ENCODE results near the gene MYLK4.

Gene MYLK4

GRCh38 chr6:2653369-2654032 lies 97.2 kb downstream of the MYLK4 start:
- no peak for DNase-seq

GRCh38 chr6:2652611-2653010 lies 98.1 kb downstream of the MYLK4 start:
- DNase-seq: no peak

GRCh38 chr6:2651961-2652360 lies 98.8 kb downstream of the MYLK4 start:
- no peak for DNase-seq

- DNase-seq: no peak
Measured at GRCh38 chr6:2651536-2651935, 99.2 kb downstream of the MYLK4 start.

GRCh38 chr6:2646346-2646745 lies 104.4 kb downstream of the MYLK4 start:
- no peak for DNase-seq

GRCh38 chr6:2643935-2644539 lies 106.7 kb downstream of the MYLK4 start:
- no peak for DNase-seq

- no peak for DNase-seq
Measured at GRCh38 chr6:2643130-2643529, 107.6 kb downstream of the MYLK4 start.

- no peak for DNase-seq
Measured at GRCh38 chr6:2641044-2641725, 109.5 kb downstream of the MYLK4 start.

- DNase-seq: no peak
Measured at GRCh38 chr6:2640551-2640950, 110.2 kb downstream of the MYLK4 start.

GRCh38 chr6:2639896-2640295 lies 110.8 kb downstream of the MYLK4 start:
- DNase-seq: no peak

- no peak for DNase-seq
Measured at GRCh38 chr6:2639167-2639566, 111.6 kb downstream of the MYLK4 start.

GRCh38 chr6:2636672-2637071 lies 114.0 kb downstream of the MYLK4 start:
- no peak for DNase-seq

GRCh38 chr6:2635911-2636310 lies 114.8 kb downstream of the MYLK4 start:
- no peak for DNase-seq

GRCh38 chr6:2634139-2634964 lies 116.4 kb downstream of the MYLK4 start:
- peak; percentile 61 for DNase-seq

GRCh38 chr6:2633736-2634135 lies 117.0 kb downstream of the MYLK4 start:
- no peak for DNase-seq

- DNase-seq: no peak
Measured at GRCh38 chr6:2632976-2633584, 117.6 kb downstream of the MYLK4 start.

GRCh38 chr6:2632368-2632767 lies 118.4 kb downstream of the MYLK4 start:
- DNase-seq: no peak

- DNase-seq: no peak
Measured at GRCh38 chr6:2630891-2631571, 119.7 kb downstream of the MYLK4 start.

- DNase-seq: no peak
Measured at GRCh38 chr6:2630359-2630758, 120.4 kb downstream of the MYLK4 start.

- no peak for DNase-seq
Measured at GRCh38 chr6:2626401-2626800, 124.3 kb downstream of the MYLK4 start.

- DNase-seq: no peak
Measured at GRCh38 chr6:2625581-2625980, 125.1 kb downstream of the MYLK4 start.

GRCh38 chr6:2624177-2624576 lies 126.5 kb downstream of the MYLK4 start:
- no peak for DNase-seq
